Fibroblast of skin of right biceps (primary cell): ENCODE results near the gene SNX8.
"Not testable (repeated sequence)": the region's sequence is repeated elsewhere in the genome, so short reads cannot be mapped to it uniquely, and the experiment has no call there.

Experiments used
- DNase-seq: peaks from one replicate; pipeline ENCODE4 v3.0.0-alpha.2; 2013

Gene SNX8

DNA sequence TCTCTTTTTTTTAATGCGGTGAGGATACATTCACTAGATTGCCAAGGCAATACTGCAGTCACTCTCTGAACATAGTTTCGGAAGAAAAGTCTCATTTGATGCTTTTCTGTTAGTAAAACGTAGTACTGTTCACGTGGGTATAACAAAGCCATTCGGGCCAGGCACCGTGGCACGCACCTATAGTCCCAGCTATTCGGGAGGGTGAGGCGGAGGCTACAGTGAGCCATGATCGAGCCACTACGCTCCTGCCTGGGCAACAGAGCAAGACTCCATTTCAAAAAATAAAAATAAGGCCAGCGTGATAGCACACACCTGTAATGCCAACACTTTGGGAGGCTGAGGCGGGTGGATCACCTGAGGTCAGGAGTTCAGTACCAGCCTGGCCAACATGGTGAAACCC is 24.6 kb downstream of the SNX8 start:
- no peak for DNase-seq

DNA sequence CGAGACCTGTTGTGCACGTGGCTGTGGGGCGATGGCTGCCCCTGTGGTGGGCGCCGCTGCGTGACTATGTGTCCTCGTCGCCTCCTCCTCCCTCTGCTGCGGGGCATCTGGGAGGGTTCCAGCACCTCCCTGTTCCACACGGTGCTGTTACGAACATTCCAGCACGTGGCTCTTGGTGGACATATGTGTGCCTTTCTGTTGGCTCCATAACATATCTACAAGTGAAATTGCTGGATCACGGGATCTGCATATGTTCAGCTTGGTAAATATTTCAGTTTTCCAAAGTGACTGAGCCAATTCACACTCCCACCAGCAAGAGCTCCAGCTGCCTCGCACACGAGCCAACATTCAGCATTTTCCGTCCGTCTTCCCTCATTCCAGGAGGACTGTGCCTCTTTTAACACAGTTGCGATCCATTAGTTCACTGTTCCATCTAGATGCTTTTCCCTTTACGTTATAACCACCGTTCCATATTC is 25.1 kb downstream of the SNX8 start:
- DNase-seq: peak; percentile 30

DNA sequence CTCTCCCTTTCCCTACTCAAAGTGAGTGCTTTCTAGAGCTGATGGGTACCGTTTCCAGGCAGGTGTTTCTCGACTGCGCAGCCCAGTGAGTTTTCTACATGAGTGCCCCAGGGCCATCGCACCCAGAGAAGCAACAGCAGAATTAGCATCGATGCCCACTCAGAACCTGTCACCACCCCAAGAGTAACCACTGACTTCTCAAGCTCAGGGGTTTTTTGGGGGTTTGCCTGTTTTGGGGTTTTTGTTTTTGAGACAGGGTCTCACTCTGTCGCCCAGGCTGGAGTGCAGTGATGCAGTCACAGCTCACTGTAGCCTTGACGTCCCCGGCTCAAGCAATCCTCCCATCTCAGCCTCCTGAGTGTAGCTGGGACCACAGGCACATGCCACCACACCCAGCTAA is 25.7 kb downstream of the SNX8 start:
- no peak for DNase-seq

GRCh38 chr7:2287745-2288144 is 26.5 kb downstream of the SNX8 start:
- DNase-seq: no peak

- no peak for DNase-seq
Measured at GRCh38 chr7:2283074-2283473, 31.2 kb downstream of the SNX8 start.

DNA sequence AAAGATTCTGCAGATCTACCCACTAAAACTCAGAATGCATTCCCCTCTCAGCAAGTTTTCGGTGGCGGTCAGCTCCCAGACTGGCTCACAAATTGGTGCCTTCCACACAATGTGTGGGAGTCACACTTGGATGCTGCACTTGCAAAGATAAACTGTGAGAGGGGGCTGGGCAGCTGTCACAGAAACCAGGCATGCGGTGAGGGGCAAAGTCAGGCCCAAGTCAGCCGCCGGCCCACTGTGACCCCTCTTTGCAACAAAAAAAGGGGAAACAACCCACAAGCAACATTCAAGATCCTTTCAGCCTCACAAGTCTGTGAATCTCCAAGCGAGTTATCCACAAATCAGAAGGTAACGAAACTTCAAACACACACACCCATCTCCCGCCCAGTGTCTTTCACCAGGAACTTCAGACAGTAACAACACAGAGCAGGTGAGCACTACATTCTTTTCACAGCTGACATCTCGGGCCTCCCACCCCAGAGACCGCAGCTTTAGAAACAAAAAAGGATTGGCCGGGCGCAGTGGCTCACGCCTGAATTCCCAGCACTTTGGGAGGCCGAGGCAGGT is 32.0 kb downstream of the SNX8 start:
- no peak for DNase-seq

GRCh38 chr7:2281541-2281940 is 32.7 kb downstream of the SNX8 start:
- peak; percentile 51 for DNase-seq

DNA sequence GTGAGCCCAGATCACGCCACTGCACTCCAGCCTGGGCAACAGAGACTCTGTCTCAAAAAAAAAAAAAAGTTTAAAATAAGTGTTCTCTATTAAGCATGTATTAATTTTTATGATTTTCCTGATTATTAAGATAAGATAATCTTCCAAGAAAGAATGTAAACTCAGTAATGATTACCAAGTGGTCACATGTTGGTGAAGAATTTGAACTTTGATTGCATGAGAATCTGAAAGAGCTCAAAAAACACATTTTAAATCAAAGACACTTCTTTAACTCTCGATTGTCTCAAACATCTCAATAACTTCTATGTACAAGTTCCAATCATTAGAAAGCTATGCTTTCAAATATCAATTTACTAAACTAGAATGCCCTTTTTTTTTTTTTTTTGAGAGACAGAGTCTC is 33.8 kb downstream of the SNX8 start:
- no peak for DNase-seq

GRCh38 chr7:2279896-2280295 is 34.3 kb downstream of the SNX8 start:
- DNase-seq: no peak

DNA sequence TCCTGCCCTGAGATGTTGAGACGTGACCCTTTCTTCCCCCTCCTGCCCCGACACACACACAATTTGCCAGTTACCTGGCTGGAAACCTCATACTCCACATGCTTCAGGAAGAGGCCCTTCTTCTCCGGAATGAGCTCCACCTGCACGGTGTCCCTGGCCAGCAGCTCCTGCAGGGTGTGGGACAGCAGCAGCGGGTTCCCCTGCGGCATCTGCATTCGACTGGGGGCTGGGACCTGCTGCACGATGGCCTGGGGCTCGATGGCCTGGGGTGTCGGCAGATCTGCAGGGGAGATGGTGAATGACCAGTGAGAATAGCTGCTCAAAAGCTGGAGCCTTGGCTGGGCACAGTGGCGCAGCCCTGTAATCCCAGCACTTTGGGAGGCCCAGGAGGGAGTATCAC is 36.2 kb downstream of the SNX8 start:
- DNase-seq: no peak

- DNase-seq: no peak
Measured at GRCh38 chr7:2276107-2276506, 38.1 kb downstream of the SNX8 start.

DNA sequence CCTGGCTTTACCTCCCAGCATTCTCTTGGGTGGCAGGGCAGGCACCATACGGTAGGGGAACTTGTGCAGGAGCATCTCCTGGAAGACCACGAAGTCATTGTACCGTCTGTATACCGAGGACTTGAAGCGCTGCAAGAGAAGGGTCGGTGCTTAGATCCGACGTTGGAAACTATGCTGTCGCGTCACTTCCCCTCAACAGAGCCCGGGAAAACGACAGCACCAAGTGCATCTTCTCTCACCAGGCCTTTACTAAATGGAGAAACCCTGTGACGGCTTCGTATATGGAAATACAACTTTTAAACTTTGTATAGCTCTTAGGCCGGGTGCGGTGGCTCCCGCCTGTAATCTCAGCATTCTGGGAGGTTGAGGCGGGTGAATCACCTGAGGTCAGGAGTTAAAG is 39.1 kb downstream of the SNX8 start:
- no peak for DNase-seq

GRCh38 chr7:2274666-2275065 is 39.6 kb downstream of the SNX8 start:
- DNase-seq: no peak

DNA sequence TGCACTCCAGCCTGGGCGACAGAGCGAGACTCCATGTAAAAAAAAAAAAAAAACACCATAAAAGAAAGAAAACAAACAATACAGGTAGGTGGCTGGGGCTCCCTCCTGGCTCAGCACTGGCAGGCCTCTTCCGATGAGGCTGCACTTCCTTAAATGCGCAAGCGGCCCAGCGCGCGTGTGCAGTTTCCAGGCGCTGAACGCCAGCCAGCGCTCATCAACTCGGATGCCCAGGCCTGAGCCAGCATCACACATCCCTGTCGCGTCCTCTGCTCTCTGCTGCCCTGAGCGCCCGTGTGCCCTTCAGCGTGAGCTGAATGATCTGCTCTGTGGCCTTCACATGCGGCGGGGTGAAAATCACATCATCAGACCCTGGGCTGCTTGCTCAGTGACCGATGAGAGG is 40.4 kb downstream of the SNX8 start:
- DNase-seq: no peak

GRCh38 chr7:2272031-2272430 is 42.2 kb downstream of the SNX8 start:
- DNase-seq: no peak

DNA sequence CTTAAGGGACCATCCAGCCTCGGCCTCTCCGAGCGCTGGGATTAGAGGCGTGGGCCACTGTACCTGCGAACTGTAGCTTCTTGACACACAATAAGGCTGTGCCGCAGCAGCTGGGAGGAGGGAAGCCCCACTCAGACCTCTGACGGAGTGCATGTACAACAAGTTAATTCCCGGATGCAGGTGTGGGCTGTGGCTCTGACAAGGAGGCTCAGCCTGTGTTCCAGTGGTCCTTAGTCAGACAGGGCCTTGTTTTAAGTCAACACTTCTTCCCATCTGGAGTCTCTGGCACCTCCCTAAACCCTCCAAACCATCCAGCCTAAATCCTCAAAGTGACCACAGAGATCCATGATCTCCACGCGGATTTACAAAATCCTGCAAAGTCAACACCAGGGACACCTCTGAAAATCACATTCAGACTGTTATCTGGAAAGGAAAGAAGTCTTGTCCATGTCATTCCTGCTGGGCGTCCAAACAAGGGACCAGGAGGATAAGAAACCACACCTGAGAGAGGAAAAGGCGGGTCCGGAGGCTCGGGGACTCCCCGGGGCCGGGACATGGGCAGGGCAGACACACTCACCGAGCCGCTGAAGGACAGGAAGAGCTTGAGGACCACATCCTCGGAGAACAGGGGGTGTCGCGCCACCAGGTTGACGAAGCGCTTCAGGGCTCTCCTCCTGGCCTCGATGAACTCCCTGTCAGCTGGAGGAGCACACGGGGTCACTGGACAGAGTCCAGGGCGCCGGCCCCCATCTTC is 42.8 kb downstream of the SNX8 start:
- DNase-seq: no peak

DNA sequence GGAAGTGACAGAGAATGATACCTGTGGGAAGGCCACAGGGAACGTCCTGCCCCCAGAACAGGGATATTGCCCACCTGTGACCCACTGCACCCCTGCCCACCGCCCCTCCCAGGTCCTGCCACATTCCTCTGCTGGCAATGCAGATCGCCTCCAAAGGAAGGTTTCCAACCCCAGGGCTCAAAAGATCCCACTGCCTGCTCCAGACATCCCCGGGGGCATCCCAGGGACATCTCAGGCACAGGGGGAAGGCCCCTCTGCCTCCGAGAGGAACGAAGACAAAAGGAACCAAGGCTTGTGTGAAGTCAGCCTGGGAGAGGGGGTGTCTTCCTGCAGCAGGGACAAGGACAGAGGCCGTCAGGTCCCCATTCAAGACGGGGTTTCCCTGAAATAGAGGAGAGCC is 43.7 kb downstream of the SNX8 start:
- DNase-seq: no peak

- DNase-seq: no peak
Measured at GRCh38 chr7:2269991-2270460, 44.2 kb downstream of the SNX8 start.

DNA sequence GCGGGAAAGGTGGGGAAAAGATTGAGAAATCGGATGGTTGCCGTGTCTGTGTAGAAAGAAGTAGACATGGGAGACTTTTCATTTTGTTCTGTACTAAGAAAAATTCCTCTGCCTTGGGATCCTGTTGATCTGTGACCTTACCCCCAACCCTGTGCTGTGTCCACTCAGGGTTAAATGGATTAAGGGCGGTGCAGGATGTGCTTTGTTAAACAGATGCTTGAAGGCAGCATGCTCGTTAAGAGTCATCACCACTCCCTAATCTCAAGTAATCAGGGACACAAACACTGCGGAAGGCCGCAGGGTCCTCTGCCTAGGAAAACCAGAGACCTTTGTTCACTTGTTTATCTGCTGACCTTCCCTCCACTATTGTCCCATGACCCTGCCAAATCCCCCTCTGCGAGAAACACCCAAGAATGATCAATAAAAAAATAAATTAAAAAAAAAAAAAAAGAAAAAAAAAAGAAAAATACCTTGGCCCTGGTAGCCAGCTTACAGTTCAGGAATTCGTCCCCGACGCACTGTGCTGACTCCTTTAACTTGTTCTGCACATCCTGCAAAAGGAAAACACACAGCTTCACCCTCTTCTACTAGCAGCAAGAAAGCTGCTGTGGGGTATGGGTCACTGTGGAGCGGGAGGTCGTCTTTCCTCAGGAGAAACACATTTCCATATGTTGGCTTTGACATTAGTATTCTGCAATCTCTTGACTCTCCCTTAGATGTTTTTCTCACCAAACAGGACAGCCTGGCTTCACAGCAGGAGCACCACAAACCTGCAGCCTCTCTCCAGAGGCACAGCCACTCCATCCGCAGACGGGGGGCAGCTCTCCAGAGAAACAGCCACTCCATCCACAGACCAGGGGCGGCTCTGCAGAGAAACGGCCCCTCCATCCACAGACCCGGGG is 44.9 kb downstream of the SNX8 start:
- DNase-seq: not testable (repeated sequence)

DNA sequence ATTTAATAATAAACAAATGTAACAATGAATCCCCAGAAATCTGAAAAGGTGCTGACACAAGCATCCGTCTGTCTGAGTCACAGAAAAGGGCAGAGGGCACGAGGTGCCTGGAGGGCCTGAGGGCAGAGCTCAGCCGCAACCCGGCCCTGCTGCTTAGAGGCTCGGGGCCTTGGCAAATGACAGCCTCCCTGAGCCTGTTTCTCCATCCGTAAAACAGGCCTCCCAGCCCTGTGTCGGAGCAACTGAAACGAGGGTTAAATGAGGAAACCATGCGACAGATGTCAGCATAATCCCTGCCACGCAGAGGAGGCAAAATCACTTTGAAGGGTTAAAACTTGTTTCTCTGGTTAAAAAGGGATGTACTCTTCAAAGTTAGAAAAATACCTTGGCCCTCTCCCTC is 47.3 kb downstream of the SNX8 start:
- no peak for DNase-seq

DNA sequence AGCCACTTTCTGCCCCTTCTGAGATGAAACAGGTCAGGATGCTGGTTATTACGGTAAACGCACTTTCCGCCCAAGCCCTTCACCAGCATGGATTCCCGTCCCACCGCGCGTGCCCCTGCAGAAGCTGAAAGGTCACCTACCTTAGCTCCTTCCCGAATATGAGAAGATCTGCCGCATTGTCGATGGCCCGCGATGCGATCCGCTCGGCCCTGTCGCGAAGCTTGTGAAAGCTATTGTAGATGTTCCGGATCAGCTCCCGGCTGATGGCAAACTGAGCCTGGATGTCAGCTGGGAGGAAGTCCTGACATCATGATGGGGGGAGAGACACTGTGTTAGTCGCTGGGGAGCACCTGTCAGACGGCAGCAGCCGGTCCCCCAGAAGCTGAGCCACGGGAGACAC is 50.1 kb downstream of the SNX8 start:
- no peak for DNase-seq

DNA sequence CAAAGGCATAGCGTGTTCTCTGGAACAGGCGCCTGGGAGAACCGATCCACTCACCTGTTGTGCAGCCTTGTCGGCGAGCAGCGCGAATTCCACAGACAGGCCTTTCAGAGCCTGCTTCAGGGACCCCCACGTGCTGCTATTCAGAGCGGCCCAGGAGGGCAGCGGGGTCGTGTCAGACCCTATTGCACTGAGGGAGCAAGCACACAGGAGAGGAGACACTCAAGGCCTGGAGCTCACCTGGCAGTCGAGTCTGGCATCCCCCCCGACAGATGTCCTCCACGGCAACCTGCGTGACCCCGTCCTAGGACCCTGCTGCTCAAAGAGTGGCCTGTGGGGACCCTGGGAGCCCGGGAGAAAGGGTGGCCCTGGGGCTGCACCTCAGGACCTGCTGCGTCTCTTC is 51.1 kb downstream of the SNX8 start:
- DNase-seq: no peak

DNA sequence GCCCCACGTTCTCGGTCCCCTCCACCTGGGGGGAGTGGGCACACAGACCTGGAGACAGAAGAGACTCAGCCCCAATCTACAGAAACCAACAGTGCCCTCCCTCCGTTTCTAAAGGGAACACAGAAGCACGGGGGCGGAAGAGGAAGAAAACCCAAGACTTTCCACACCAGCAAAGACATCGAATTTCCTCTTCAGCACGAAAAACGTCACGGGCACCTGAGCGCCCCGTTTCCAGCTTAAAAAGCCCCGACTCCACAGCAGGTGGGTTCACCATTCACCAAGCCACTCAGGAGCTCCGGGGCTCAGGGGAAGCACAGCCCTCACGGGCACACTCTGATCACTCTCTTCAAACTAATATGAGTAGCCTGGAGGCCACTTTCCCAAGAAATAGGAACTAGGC is 52.6 kb downstream of the SNX8 start:
- no peak for DNase-seq

DNA sequence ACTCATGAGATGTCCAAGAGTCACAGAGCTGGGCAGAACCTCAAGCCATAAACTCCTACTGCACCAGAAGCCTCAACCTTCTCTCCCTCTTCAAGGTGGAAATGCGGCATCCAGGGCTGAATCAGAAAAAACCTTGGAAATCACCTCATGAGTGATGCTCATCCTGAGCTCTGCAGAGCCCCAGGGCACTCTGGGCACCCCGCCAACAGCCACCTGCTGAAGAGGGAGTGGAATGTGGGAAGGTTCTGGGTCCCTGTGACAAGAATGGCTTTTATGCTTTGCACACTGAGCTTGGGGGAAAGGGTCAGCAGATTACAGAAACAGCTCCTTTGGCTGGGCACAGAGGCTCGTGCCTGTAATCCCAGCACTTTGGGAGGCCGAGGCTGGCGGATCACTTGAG is 53.4 kb downstream of the SNX8 start:
- no peak for DNase-seq
